ENCODE results near the gene NUP210. TPM values are rescaled to one million over a fixed set of nuclear protein-coding genes. Genes with fewer than 3 reads are reported as not detected.

The NUP210 gene
- total and polyA plus RNA-seq, 2 of the 13 experiments (the other 11 are each of a cell fraction or from before 2014, with no cell fraction given), result 31.6 to 35.2 TPM

DNA sequence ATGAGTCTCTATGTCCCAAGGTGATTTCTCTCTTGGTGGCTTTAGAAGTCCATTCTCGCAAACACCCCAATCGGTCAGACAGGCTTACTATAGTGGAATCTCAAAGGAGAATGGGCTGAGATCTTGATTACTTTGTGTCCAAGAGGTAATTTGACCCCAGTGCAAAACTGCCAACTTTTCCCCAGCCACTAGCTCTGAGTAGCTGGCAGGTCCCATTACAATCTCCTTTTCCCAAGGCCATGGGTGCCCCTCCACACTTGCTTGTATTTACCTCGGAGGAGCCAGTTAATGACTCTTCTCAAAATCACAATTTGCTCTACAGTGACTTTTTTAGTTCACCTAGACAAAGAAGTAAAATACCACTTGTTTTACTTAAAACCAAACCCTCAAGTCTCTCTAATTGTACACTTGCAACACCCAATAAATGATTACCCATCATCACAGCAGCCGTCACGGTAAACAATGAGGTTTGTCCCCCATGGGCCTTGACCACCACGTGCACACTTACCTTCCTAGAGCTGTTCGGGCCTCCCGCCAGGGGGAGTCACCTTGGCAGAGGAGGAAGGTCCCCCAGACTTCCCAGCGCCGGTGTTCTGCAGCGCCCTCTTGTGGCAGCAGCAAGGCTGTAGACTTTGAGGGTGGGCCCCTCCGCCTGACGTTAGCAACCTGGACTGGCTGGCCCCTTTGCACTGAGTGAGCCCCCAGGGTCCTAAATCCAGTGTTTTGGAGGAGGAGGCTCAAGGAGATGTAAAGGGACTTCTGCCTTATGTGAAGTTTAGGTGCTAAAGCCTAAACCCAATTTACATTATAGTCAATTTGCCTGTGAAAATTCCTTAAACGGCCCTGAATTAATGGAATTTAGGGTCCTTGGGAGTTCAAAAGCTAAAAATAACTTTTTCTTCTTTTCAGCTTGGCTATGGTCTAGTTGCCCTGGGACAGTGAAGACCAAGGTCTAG is 41.3 kb upstream of the NUP210 start (continued):
- TF ChIP-seq, protein P1, sequence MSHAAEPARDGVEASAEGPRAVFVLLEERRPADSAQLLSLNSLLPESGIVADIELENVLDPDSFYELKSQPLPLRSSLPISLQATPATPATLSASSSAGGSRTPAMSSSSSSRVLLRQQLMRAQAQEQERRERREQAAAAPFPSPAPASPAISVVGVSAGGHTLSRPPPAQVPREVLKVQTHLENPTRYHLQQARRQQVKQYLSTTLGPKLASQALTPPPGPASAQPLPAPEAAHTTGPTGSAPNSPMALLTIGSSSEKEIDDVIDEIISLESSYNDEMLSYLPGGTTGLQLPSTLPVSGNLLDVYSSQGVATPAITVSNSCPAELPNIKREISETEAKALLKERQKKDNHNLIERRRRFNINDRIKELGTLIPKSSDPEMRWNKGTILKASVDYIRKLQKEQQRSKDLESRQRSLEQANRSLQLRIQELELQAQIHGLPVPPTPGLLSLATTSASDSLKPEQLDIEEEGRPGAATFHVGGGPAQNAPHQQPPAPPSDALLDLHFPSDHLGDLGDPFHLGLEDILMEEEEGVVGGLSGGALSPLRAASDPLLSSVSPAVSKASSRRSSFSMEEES (CRISPR knock-in tag; IDR thresholded peaks at IDR 0.05), result peak; percentile 88
- TF ChIP-seq ZNF672 (CRISPR knock-in tag; IDR thresholded peaks at IDR 0.05), result no peak
- no peak for TF ChIP-seq ZNF17 (CRISPR knock-in tag; IDR thresholded peaks at IDR 0.05)
- TF ChIP-seq, protein P2, sequence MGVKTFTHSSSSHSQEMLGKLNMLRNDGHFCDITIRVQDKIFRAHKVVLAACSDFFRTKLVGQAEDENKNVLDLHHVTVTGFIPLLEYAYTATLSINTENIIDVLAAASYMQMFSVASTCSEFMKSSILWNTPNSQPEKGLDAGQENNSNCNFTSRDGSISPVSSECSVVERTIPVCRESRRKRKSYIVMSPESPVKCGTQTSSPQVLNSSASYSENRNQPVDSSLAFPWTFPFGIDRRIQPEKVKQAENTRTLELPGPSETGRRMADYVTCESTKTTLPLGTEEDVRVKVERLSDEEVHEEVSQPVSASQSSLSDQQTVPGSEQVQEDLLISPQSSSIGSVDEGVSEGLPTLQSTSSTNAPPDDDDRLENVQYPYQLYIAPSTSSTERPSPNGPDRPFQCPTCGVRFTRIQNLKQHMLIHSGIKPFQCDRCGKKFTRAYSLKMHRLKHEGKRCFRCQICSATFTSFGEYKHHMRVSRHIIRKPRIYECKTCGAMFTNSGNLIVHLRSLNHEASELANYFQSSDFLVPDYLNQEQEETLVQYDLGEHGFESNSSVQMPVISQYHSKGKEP (CRISPR knock-in tag; IDR thresholded peaks at IDR 0.05), result 0 out of 2 replicates have a peak, but pooled peaks have one; percentile 38
- TF ChIP-seq ATF7-NPFF (CRISPR knock-in tag; IDR thresholded peaks at IDR 0.05; ENCODE audit: low read depth), result 0 out of 2 replicates have a peak, but pooled peaks have one; percentile 33
- TF ChIP-seq TEAD3 (CRISPR knock-in tag; optimal IDR thresholded peaks at IDR 0.05; ENCODE audit: borderline replicate concordance), result peak; percentile 77
- TF ChIP-seq ZBTB38 (CRISPR knock-in tag; IDR thresholded peaks at IDR 0.05), result 0 out of 2 replicates have a peak, but pooled peaks have one; percentile 31
- TF ChIP-seq ZKSCAN8 (CRISPR knock-in tag; IDR thresholded peaks at IDR 0.05; ENCODE audit: borderline replicate concordance), result peak; percentile 79; the same call in 1 of the 2 replicates
- TF ChIP-seq ARNT2 (CRISPR knock-in tag; IDR thresholded peaks at IDR 0.05; ENCODE audit: low read depth), result 0 out of 2 replicates have a peak, but pooled peaks have one; percentile 52
- TF ChIP-seq ZNF614 (CRISPR knock-in tag; IDR thresholded peaks at IDR 0.05; ENCODE audit: borderline replicate concordance), result peak; percentile 90
- TF ChIP-seq, protein P3, sequence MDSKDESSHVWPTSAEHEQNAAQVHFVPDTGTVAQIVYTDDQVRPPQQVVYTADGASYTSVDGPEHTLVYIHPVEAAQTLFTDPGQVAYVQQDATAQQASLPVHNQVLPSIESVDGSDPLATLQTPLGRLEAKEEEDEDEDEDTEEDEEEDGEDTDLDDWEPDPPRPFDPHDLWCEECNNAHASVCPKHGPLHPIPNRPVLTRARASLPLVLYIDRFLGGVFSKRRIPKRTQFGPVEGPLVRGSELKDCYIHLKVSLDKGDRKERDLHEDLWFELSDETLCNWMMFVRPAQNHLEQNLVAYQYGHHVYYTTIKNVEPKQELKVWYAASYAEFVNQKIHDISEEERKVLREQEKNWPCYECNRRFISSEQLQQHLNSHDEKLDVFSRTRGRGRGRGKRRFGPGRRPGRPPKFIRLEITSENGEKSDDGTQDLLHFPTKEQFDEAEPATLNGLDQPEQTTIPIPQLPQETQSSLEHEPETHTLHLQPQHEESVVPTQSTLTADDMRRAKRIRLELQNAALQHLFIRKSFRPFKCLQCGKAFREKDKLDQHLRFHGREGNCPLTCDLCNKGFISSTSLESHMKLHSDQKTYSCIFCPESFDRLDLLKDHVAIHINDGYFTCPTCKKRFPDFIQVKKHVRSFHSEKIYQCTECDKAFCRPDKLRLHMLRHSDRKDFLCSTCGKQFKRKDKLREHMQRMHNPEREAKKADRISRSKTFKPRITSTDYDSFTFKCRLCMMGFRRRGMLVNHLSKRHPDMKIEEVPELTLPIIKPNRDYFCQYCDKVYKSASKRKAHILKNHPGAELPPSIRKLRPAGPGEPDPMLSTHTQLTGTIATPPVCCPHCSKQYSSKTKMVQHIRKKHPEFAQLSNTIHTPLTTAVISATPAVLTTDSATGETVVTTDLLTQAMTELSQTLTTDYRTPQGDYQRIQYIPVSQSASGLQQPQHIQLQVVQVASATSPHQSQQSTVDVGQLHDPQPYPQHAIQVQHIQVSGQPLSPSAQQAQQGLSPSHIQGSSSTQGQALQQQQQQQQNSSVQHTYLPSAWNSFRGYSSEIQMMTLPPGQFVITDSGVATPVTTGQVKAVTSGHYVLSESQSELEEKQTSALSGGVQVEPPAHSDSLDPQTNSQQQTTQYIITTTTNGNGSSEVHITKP (CRISPR knock-in tag; IDR thresholded peaks at IDR 0.05; ENCODE audit: low read depth), result 0 out of 2 replicates have a peak, but pooled peaks have one; percentile 46
- peak; percentile 25; the same call in 1 of the 2 replicates for TF ChIP-seq ZNF441 (CRISPR knock-in tag; IDR thresholded peaks at IDR 0.05; ENCODE audit: borderline replicate concordance)
- TF ChIP-seq TOE1 (CRISPR knock-in tag; IDR thresholded peaks at IDR 0.05), result 0 out of 2 replicates have a peak, but pooled peaks have one; percentile 66
- TF ChIP-seq, protein P4, sequence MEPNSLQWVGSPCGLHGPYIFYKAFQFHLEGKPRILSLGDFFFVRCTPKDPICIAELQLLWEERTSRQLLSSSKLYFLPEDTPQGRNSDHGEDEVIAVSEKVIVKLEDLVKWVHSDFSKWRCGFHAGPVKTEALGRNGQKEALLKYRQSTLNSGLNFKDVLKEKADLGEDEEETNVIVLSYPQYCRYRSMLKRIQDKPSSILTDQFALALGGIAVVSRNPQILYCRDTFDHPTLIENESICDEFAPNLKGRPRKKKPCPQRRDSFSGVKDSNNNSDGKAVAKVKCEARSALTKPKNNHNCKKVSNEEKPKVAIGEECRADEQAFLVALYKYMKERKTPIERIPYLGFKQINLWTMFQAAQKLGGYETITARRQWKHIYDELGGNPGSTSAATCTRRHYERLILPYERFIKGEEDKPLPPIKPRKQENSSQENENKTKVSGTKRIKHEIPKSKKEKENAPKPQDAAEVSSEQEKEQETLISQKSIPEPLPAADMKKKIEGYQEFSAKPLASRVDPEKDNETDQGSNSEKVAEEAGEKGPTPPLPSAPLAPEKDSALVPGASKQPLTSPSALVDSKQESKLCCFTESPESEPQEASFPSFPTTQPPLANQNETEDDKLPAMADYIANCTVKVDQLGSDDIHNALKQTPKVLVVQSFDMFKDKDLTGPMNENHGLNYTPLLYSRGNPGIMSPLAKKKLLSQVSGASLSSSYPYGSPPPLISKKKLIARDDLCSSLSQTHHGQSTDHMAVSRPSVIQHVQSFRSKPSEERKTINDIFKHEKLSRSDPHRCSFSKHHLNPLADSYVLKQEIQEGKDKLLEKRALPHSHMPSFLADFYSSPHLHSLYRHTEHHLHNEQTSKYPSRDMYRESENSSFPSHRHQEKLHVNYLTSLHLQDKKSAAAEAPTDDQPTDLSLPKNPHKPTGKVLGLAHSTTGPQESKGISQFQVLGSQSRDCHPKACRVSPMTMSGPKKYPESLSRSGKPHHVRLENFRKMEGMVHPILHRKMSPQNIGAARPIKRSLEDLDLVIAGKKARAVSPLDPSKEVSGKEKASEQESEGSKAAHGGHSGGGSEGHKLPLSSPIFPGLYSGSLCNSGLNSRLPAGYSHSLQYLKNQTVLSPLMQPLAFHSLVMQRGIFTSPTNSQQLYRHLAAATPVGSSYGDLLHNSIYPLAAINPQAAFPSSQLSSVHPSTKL (CRISPR knock-in tag; IDR thresholded peaks at IDR 0.05), result peak; percentile 83
- no peak for TF ChIP-seq ZNF251 (CRISPR knock-in tag; IDR thresholded peaks at IDR 0.05)
- TF ChIP-seq FOXP1 (IDR thresholded peaks at IDR 0.05), result no peak
- TF ChIP-seq FOXP1 (CRISPR knock-in tag; IDR thresholded peaks at IDR 0.05), result peak; percentile 43; the same call in 1 of the 2 replicates
- peak; percentile 78 for TF ChIP-seq ZNF772 (CRISPR knock-in tag; IDR thresholded peaks at IDR 0.05)

Data from HepG2 (cell line).